BLaER1 (cell line): ENCODE measurements around the gene SLC25A1.
"Not testable (repeated sequence)": the region's sequence is repeated elsewhere in the genome, so short reads cannot be mapped to it uniquely, and the experiment has no call there.

Experiments
- H3K27ac ChIP-seq: shearing (Covaris generic); formaldehyde crosslinking; 2 replicates; pipeline ENCODE4 v1.8.1; 2022
- H3K27me3 ChIP-seq: shearing (Covaris generic); formaldehyde crosslinking; 2 replicates; pipeline ENCODE4 v1.8.1; 2022
- H3K36me3 ChIP-seq: shearing (Covaris generic); formaldehyde crosslinking; 2 replicates; pipeline ENCODE4 v1.8.1; 2022
- H3K4me1 ChIP-seq: shearing (Covaris generic); formaldehyde crosslinking; 2 replicates; pipeline ENCODE4 v1.8.1; 2022
- H3K4me2 ChIP-seq: shearing (Covaris generic); formaldehyde crosslinking; 2 replicates; pipeline ENCODE4 v1.8.1; 2022
- H3K4me3 ChIP-seq: shearing (Covaris generic); formaldehyde crosslinking; 2 replicates; pipeline ENCODE4 v1.8.1; 2022
- H3K9ac ChIP-seq: shearing (Covaris generic); formaldehyde crosslinking; 2 replicates; pipeline ENCODE4 v1.8.1; 2022
- H3K9me3 ChIP-seq: shearing (Covaris generic); formaldehyde crosslinking; 2 replicates; pipeline ENCODE4 v1.8.1; 2022
- H4K20me1 ChIP-seq: shearing (Covaris generic); formaldehyde crosslinking; 2 replicates; pipeline ENCODE4 v1.8.1; 2022
- Cebpa-rat ChIP-seq: shearing (Covaris generic); IDR thresholded peaks from 2 replicates; pipeline ENCODE4 v1.8.1; 2022

Gene SLC25A1

GRCh38 chr22:19207401-19207808 lies 28.9 kb upstream of the SLC25A1 start:
- Histone ChIP-seq H3K9ac (no peak overlapping the region), H3K27ac (no peak overlapping the region)

GRCh38 chr22:19206287-19206686 lies 27.8 kb upstream of the SLC25A1 start:
- no peak overlapping the region for H3K4me2 ChIP-seq
- H3K9me3 ChIP-seq = no peaks in the 10 kb centered on the region
- no peaks in the 10 kb centered on the region for H4K20me1 ChIP-seq
- H3K27me3 ChIP-seq = no peaks in the 10 kb centered on the region
- TF ChIP-seq Cebpa-rat = no peak
- no peak overlapping the region for H3K9ac ChIP-seq
- peaks cover 33% of the 10 kb centered on the region for H3K36me3 ChIP-seq
- H3K27ac ChIP-seq = no peak overlapping the region
- H3K4me3 ChIP-seq = no peak overlapping the region
- H3K4me1 ChIP-seq = no peaks in the 10 kb centered on the region

More at GRCh38 chr22:19207401-19207808, 28.9 kb upstream of the SLC25A1 start:
- no peak overlapping the region for H3K4me2 ChIP-seq
- H3K27me3 ChIP-seq = no peaks in the 10 kb centered on the region
- no peaks in the 10 kb centered on the region for H3K9me3 ChIP-seq
- no peaks in the 10 kb centered on the region for H4K20me1 ChIP-seq
- H3K4me3 ChIP-seq = no peak overlapping the region
- H3K4me1 ChIP-seq = no peaks in the 10 kb centered on the region
- peaks cover 29% of the 10 kb centered on the region for H3K36me3 ChIP-seq
- TF ChIP-seq Cebpa-rat = no peak

GRCh38 chr22:19204640-19205039 lies 26.1 kb upstream of the SLC25A1 start:
- Histone ChIP-seq H3K9ac (no peak overlapping the region), H3K4me2 (no peak overlapping the region), H4K20me1 (no peaks in the 10 kb centered on the region)

GRCh38 chr22:19203834-19204233 lies 25.3 kb upstream of the SLC25A1 start:
- Histone ChIP-seq H3K4me3 (no peak overlapping the region), H3K36me3 (peaks cover 28% of the 10 kb centered on the region; the same call in 1 of the 2 replicates), H3K9me3 (no peaks in the 10 kb centered on the region), H3K4me1 (no peaks in the 10 kb centered on the region), H3K4me2 (no peak overlapping the region), H4K20me1 (no peaks in the 10 kb centered on the region), H3K27me3 (no peaks in the 10 kb centered on the region), H3K9ac (no peak overlapping the region), H3K27ac (no peak overlapping the region)
- TF ChIP-seq Cebpa-rat = no peak

More at GRCh38 chr22:19204640-19205039, 26.1 kb upstream of the SLC25A1 start:
- Histone ChIP-seq H3K4me3 (no peak overlapping the region), H3K27ac (no peak overlapping the region), H3K9me3 (no peaks in the 10 kb centered on the region), H3K27me3 (no peaks in the 10 kb centered on the region), H3K36me3 (peaks cover 28% of the 10 kb centered on the region), H3K4me1 (no peaks in the 10 kb centered on the region)
- no peak for TF ChIP-seq Cebpa-rat

- H3K9ac ChIP-seq, H3K4me1 ChIP-seq, H3K27me3 ChIP-seq, H3K27ac ChIP-seq, H3K9me3 ChIP-seq, H3K4me3 ChIP-seq, H3K4me2 ChIP-seq, H4K20me1 ChIP-seq: not testable (repeated sequence)
- H3K36me3 ChIP-seq = peaks cover 18% of the 10 kb centered on the region; the same call in 1 of the 2 replicates
Observed at GRCh38 chr22:19202799-19203186, 24.3 kb upstream of the SLC25A1 start.

- H4K20me1 ChIP-seq = no peaks in the 10 kb centered on the region
- H3K36me3 ChIP-seq = peaks cover 23% of the 10 kb centered on the region; the same call in 1 of the 2 replicates
- H3K9ac ChIP-seq = no peak overlapping the region
- H3K27me3 ChIP-seq = no peaks in the 10 kb centered on the region
- H3K4me1 ChIP-seq = no peaks in the 10 kb centered on the region
- no peak overlapping the region for H3K4me3 ChIP-seq
- H3K27ac ChIP-seq = no peak overlapping the region
- H3K4me2 ChIP-seq = no peak overlapping the region
- TF ChIP-seq Cebpa-rat = no peak
- H3K9me3 ChIP-seq = no peaks in the 10 kb centered on the region
Observed at GRCh38 chr22:19201869-19202798, 23.6 kb upstream of the SLC25A1 start.

GRCh38 chr22:19201130-19201868 lies 22.8 kb upstream of the SLC25A1 start:
- Histone ChIP-seq H3K36me3 (peaks cover 31% of the 10 kb centered on the region), H3K9ac (no peak overlapping the region), H3K27me3 (no peaks in the 10 kb centered on the region), H3K27ac (no peak overlapping the region), H3K4me3 (no peak overlapping the region), H3K4me2 (no peak overlapping the region), H3K9me3 (no peaks in the 10 kb centered on the region), H3K4me1 (peaks cover 2% of the 10 kb centered on the region; the same call in 1 of the 2 replicates), H4K20me1 (no peaks in the 10 kb centered on the region)
- TF ChIP-seq Cebpa-rat = no peak

- H3K9me3 ChIP-seq = 0 out of 2 replicates have a peak, but pooled peaks cover under 1% of the 10 kb centered on the region
- peaks cover 49% of the 10 kb centered on the region for H3K36me3 ChIP-seq
- H3K4me2 ChIP-seq = no peak overlapping the region
- no peak overlapping the region for H3K27ac ChIP-seq
- no peaks in the 10 kb centered on the region for H3K27me3 ChIP-seq
- no peak overlapping the region for H3K4me3 ChIP-seq
- H3K4me1 ChIP-seq = peaks cover 12% of the 10 kb centered on the region
- no peak overlapping the region for H3K9ac ChIP-seq
- no peaks in the 10 kb centered on the region for H4K20me1 ChIP-seq
- TF ChIP-seq Cebpa-rat = no peak
Observed at GRCh38 chr22:19199479-19199878, 20.9 kb upstream of the SLC25A1 start.

GRCh38 chr22:19197997-19198865 lies 19.7 kb upstream of the SLC25A1 start:
- Histone ChIP-seq H3K27me3 (no peaks in the 10 kb centered on the region), H3K27ac (no peak overlapping the region), H3K4me2 (no peak overlapping the region), H4K20me1 (no peaks in the 10 kb centered on the region), H3K4me1 (peaks cover 12% of the 10 kb centered on the region), H3K4me3 (no peak overlapping the region), H3K9me3 (peaks cover 9% of the 10 kb centered on the region; the same call in 1 of the 2 replicates), H3K9ac (no peak overlapping the region), H3K36me3 (peaks cover 62% of the 10 kb centered on the region)
- no peak for TF ChIP-seq Cebpa-rat
